Fibroblast of skin of right biceps (primary cell): ENCODE measurements around the gene GID8.
"Not testable (repeated sequence)": the region's sequence is repeated elsewhere in the genome, so short reads cannot be mapped to it uniquely, and the experiment has no call there.

Experiments
- DNase-seq: peaks from one replicate; pipeline ENCODE4 v3.0.0-alpha.2; 2013

Gene GID8

GRCh38 chr20:62959998-62960436, 22.1 kb downstream of the GID8 start:
- no peak for DNase-seq

- not testable (repeated sequence) for DNase-seq
Measured at GRCh38 chr20:62960446-62961309, 22.7 kb downstream of the GID8 start.

- peak; percentile 3 for DNase-seq
Measured at GRCh38 chr20:62961310-62961783, 23.4 kb downstream of the GID8 start.

- no peak for DNase-seq
Measured at GRCh38 chr20:62961799-62962198, 23.9 kb downstream of the GID8 start.

GRCh38 chr20:62962221-62962879, 24.4 kb downstream of the GID8 start:
- no peak for DNase-seq

- DNase-seq: no peak
Measured at GRCh38 chr20:62962891-62963613, 25.1 kb downstream of the GID8 start.

- no peak for DNase-seq
Measured at GRCh38 chr20:62963614-62964397, 25.9 kb downstream of the GID8 start.

- no peak for DNase-seq
Measured at GRCh38 chr20:62964700-62965099, 26.8 kb downstream of the GID8 start.

GRCh38 chr20:62965363-62965771, 27.4 kb downstream of the GID8 start:
- DNase-seq: no peak

GRCh38 chr20:62966212-62967148, 28.5 kb downstream of the GID8 start:
- DNase-seq: no peak

- DNase-seq: no peak
Measured at GRCh38 chr20:62967149-62967501, 29.2 kb downstream of the GID8 start.

GRCh38 chr20:62967628-62968351, 29.8 kb downstream of the GID8 start:
- no peak for DNase-seq

GRCh38 chr20:62968378-62969178, 30.6 kb downstream of the GID8 start:
- DNase-seq: no peak

- DNase-seq: no peak
Measured at GRCh38 chr20:62969179-62969760, 31.3 kb downstream of the GID8 start.

- no peak for DNase-seq
Measured at GRCh38 chr20:62969939-62970306, 32.0 kb downstream of the GID8 start.

GRCh38 chr20:62970307-62971210, 32.6 kb downstream of the GID8 start:
- no peak for DNase-seq

- no peak for DNase-seq
Measured at GRCh38 chr20:62971211-62971949, 33.4 kb downstream of the GID8 start.
